GM12878 (cell line): Measurements from ENCODE around the gene RFX1. TPM values are rescaled to one million over a fixed set of nuclear protein-coding genes. Genes with fewer than 3 reads are reported as not detected.
A peak's percentile ranks its signal among the peaks of the same experiment; 100 is the strongest.

Experiments
- BACH1 ChIP-seq: fragments of 450-650 bp; IDR thresholded peaks from 2 replicates; pipeline ENCODE4 v1.6.1; 2017; ENCODE audit warnings: mild to moderate bottlenecking, borderline replicate concordance
- BMI1 ChIP-seq: fragments of 450-650 bp; IDR thresholded peaks from 2 replicates; pipeline ENCODE4 v1.6.1; 2016; ENCODE audit warnings: mild to moderate bottlenecking, moderate library complexity, borderline replicate concordance
- CBX5 ChIP-seq: sonication (generic); IDR thresholded peaks from 2 replicates; pipeline ENCODE4 v1.6.1; 2016; ENCODE audit warnings: low read depth, moderate library complexity, mild to moderate bottlenecking, inconsistent platforms
- CHD1 ChIP-seq: IDR thresholded peaks from 2 replicates; pipeline ENCODE4 v1.6.1; 2012; ENCODE audit warnings: low read depth, low read length, improper control_type of control experiment
- FOXK2 ChIP-seq: fragments of 450-650 bp; IDR thresholded peaks from 2 replicates; pipeline ENCODE4 v1.6.1; 2017; ENCODE audit warnings: mild to moderate bottlenecking, moderate library complexity
- GABPA ChIP-seq: IDR thresholded peaks from 2 replicates; pipeline ENCODE4 v1.6.1; 2014; ENCODE audit warnings: antibody characterized with exemption, low read depth, mild to moderate bottlenecking, inconsistent platforms
- HDAC6 ChIP-seq: fragments of 200-600 bp; sonication (generic); IDR thresholded peaks from one replicate; pipeline ENCODE4 v1.8.0; 2017; ENCODE audit warnings: antibody characterized with exemption; ENCODE audit not compliant: unreplicated experiment
- HDGF ChIP-seq: fragments of 450-650 bp; IDR thresholded peaks from 2 replicates; pipeline ENCODE4 v1.6.1; 2016; ENCODE audit warnings: antibody characterized with exemption
- IKZF1 ChIP-seq: fragments of 450-650 bp; conservative IDR thresholded peaks from 2 replicates; pipeline ENCODE4 v1.6.1; 2017; ENCODE audit warnings: antibody characterized with exemption, mild to moderate bottlenecking
- IRF4 ChIP-seq: IDR thresholded peaks from 2 replicates; pipeline ENCODE4 v1.6.1; 2011; ENCODE audit warnings: low read depth, low read length
- KAT2A ChIP-seq: conservative IDR thresholded peaks from 2 replicates; pipeline ENCODE4 v1.6.1; 2011; ENCODE audit warnings: low read depth, low read length; ENCODE audit not compliant: control insufficient read depth
- KDM1A ChIP-seq: fragments of 200-600 bp; sonication (generic); IDR thresholded peaks from 2 replicates; pipeline ENCODE4 v1.6.1; 2016; ENCODE audit warnings: borderline replicate concordance
- MYC ChIP-seq: IDR thresholded peaks from 2 replicates; pipeline ENCODE4 v1.6.1; 2011; ENCODE audit warnings: mild to moderate bottlenecking, low read length, moderate library complexity, inconsistent platforms; ENCODE audit not compliant: insufficient read depth, insufficient replicate concordance, insufficient read length, severe bottlenecking
- NFYA ChIP-seq: IDR thresholded peaks from 2 replicates; pipeline ENCODE4 v1.6.1; 2011; ENCODE audit warnings: low read depth, mild to moderate bottlenecking, low read length, improper control_type of control experiment, borderline replicate concordance
- YY1 ChIP-seq: IDR thresholded peaks from 2 replicates; pipeline ENCODE4 v1.6.1; 2011; ENCODE audit warnings: low read depth, mild to moderate bottlenecking, low read length
- polyA plus RNA-seq, 11 experiments: library from polyadenylated mRNA; depleted of rRNA in 4 of 11; unstranded in 6 of 11; stranded (reverse) in 5 of 11; fragments of >200 nt; fragmentation: Nextera tagmentation in 4 of 11; fragmentation: Illumina TruSeq in 1 of 11; extraction: Ambion mirVana in 4 of 11; extraction: Trizol in 1 of 11; gene quantifications; 1 replicate in 1 of 11; 2 replicates in 10 of 11; pipeline versions ENCODE4 v1.2.1 to v1.2.3, GENCODE V29; 2011 to 2016; ENCODE audit warnings: inconsistent platforms in 2 of 11, missing spikeins in 2 of 11, low read depth in 1 of 11
- total RNA-seq, 4 experiments: library from RNA; depleted of rRNA in 3 of 4; stranded (reverse); fragments of >200 nt in 3 of 4; fragmentation: Illumina TruSeq in 1 of 4; extraction: Trizol in 1 of 4; gene quantifications; 2 replicates each; pipeline versions ENCODE4 v1.2.1 to v1.2.3, GENCODE V29; 2013 to 2021
- TF ChIP-seq, protein P1 (sequence below): IDR thresholded peaks from 2 replicates; pipeline ENCODE4 v1.6.1; 2011; ENCODE audit warnings: low read depth, mild to moderate bottlenecking, low read length, moderate library complexity, borderline replicate concordance; ENCODE audit errors: extremely low read depth
- TF ChIP-seq, protein P2 (sequence below): IDR thresholded peaks from 2 replicates; pipeline ENCODE4 v1.6.1; 2012; ENCODE audit warnings: low read depth, low read length, improper control_type of control experiment
- TF ChIP-seq, protein P3 (sequence below): fragments of 450-650 bp; IDR thresholded peaks from 2 replicates; pipeline ENCODE4 v1.6.1; 2017; ENCODE audit warnings: mild to moderate bottlenecking, moderate library complexity
- TF ChIP-seq, protein P4 (sequence below): fragments of 450-650 bp; IDR thresholded peaks from 2 replicates; pipeline ENCODE4 v1.6.1; 2017; ENCODE audit warnings: mild to moderate bottlenecking, moderate library complexity

RFX1 gene
- total and polyA plus RNA-seq, 10 of the 15 experiments (the other 5 are each of a cell fraction or from before 2014, with no cell fraction given), result 0.05 to 11.0 (median 1.5) TPM

DNA sequence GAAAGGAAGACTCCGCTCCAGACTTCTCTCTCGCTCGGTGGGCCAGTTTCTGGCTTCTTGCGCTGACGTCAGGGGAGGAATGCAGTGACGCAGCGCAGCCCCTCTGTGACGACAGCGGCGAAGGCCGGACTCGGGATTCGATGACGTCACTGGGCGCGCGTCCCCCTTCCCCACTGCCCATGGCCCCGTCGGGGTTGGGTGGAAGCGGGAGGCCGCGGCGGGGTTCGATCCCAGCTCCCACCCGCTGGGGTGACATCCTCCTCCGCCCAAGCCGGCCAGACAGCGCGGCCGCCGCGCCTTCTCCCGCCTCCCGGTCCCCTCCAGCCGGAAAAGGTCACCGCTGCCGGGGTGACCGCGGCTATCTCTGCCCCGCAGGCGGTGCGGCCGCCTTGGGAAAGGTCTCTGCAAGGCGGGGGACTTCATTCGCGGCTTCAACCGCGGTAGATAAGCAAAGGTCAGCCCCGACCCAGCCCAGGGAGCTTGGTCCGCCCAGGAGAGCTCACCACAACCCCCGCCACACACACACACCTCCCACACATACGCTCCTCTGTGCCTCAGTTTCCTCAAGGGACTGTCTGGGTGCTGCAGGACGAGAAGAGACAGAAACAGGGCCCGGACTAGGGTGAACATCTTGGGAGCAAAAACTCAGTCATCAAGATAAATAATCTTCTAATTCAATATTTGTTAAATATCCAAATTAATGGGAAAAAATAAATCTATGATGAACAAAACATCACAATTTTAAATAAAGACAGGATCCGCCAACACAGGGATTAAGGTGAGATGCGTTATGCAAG is 844 bp upstream of the RFX1 start (continued):
- TF ChIP-seq KAT2A (no peak), CHD1 (no peak; the same call in 1 of the 2 replicates), HDGF (no peak; the same call in 1 of the 2 replicates), FOXK2 (no peak), MYC (peak; percentile 18), IKZF1 (peak; percentile 98), CBX5 (no peak), KDM1A (no peak), HDAC6 (no peak), IRF4 (peak; percentile 70; the same call in 1 of the 2 replicates), YY1 (peak; percentile 80), GABPA (no peak), NFYA (no peak), BACH1 (peak; percentile 78), BMI1 (no peak)
- TF ChIP-seq, protein P1, sequence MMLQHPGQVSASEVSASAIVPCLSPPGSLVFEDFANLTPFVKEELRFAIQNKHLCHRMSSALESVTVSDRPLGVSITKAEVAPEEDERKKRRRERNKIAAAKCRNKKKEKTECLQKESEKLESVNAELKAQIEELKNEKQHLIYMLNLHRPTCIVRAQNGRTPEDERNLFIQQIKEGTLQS, result no peak
- TF ChIP-seq, protein P2, sequence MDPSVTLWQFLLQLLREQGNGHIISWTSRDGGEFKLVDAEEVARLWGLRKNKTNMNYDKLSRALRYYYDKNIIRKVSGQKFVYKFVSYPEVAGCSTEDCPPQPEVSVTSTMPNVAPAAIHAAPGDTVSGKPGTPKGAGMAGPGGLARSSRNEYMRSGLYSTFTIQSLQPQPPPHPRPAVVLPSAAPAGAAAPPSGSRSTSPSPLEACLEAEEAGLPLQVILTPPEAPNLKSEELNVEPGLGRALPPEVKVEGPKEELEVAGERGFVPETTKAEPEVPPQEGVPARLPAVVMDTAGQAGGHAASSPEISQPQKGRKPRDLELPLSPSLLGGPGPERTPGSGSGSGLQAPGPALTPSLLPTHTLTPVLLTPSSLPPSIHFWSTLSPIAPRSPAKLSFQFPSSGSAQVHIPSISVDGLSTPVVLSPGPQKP, result peak; percentile 54; the same call in 1 of the 2 replicates
- TF ChIP-seq, protein P3, sequence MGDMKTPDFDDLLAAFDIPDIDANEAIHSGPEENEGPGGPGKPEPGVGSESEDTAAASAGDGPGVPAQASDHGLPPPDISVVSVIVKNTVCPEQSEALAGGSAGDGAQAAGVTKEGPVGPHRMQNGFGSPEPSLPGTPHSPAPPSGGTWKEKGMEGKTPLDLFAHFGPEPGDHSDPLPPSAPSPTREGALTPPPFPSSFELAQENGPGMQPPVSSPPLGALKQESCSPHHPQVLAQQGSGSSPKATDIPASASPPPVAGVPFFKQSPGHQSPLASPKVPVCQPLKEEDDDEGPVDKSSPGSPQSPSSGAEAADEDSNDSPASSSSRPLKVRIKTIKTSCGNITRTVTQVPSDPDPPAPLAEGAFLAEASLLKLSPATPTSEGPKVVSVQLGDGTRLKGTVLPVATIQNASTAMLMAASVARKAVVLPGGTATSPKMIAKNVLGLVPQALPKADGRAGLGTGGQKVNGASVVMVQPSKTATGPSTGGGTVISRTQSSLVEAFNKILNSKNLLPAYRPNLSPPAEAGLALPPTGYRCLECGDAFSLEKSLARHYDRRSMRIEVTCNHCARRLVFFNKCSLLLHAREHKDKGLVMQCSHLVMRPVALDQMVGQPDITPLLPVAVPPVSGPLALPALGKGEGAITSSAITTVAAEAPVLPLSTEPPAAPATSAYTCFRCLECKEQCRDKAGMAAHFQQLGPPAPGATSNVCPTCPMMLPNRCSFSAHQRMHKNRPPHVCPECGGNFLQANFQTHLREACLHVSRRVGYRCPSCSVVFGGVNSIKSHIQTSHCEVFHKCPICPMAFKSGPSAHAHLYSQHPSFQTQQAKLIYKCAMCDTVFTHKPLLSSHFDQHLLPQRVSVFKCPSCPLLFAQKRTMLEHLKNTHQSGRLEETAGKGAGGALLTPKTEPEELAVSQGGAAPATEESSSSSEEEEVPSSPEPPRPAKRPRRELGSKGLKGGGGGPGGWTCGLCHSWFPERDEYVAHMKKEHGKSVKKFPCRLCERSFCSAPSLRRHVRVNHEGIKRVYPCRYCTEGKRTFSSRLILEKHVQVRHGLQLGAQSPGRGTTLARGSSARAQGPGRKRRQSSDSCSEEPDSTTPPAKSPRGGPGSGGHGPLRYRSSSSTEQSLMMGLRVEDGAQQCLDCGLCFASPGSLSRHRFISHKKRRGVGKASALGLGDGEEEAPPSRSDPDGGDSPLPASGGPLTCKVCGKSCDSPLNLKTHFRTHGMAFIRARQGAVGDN, result peak; percentile 82; the same call in 1 of the 2 replicates
- TF ChIP-seq, protein P4, sequence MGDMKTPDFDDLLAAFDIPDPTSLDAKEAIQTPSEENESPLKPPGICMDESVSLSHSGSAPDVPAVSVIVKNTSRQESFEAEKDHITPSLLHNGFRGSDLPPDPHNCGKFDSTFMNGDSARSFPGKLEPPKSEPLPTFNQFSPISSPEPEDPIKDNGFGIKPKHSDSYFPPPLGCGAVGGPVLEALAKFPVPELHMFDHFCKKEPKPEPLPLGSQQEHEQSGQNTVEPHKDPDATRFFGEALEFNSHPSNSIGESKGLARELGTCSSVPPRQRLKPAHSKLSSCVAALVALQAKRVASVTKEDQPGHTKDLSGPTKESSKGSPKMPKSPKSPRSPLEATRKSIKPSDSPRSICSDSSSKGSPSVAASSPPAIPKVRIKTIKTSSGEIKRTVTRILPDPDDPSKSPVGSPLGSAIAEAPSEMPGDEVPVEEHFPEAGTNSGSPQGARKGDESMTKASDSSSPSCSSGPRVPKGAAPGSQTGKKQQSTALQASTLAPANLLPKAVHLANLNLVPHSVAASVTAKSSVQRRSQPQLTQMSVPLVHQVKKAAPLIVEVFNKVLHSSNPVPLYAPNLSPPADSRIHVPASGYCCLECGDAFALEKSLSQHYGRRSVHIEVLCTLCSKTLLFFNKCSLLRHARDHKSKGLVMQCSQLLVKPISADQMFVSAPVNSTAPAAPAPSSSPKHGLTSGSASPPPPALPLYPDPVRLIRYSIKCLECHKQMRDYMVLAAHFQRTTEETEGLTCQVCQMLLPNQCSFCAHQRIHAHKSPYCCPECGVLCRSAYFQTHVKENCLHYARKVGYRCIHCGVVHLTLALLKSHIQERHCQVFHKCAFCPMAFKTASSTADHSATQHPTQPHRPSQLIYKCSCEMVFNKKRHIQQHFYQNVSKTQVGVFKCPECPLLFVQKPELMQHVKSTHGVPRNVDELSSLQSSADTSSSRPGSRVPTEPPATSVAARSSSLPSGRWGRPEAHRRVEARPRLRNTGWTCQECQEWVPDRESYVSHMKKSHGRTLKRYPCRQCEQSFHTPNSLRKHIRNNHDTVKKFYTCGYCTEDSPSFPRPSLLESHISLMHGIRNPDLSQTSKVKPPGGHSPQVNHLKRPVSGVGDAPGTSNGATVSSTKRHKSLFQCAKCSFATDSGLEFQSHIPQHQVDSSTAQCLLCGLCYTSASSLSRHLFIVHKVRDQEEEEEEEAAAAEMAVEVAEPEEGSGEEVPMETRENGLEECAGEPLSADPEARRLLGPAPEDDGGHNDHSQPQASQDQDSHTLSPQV, result peak; percentile 66; the same call in 1 of the 2 replicates
